Mesenchymal stem cell (in vitro differentiated cells and primary cell): ENCODE measurements around the gene KYAT1.

Source experiments
- DNase-seq: peaks from one replicate; pipeline ENCODE4 v3.0.0-alpha.2; 2013
- H2AFZ ChIP-seq: one replicate; pipeline ENCODE4 v1.6.1; 2013; ENCODE audit warnings: low read depth, mild to moderate bottlenecking, control low read depth, inconsistent platforms, low read length, moderate library complexity
- H2AK5ac ChIP-seq: 2 replicates; pipeline ENCODE4 v1.6.1; 2013; ENCODE audit warnings: low read length, moderate library complexity, mild to moderate bottlenecking, inconsistent platforms; ENCODE audit not compliant: severe bottlenecking
- H2BK120ac ChIP-seq: one replicate; pipeline ENCODE4 v1.6.1; 2013; ENCODE audit warnings: low read depth, mild to moderate bottlenecking, inconsistent platforms, low read length, moderate library complexity
- H2BK12ac ChIP-seq, 2 experiments: one replicate each; pipeline ENCODE4 v1.6.1; 2013; ENCODE audit warnings: inconsistent platforms in 2 of 2, low read length in 2 of 2, mild to moderate bottlenecking in 2 of 2, moderate library complexity in 2 of 2, control low read depth in 1 of 2
- H2BK15ac ChIP-seq: one replicate; pipeline ENCODE4 v1.6.1; 2013; ENCODE audit warnings: mild to moderate bottlenecking, low read depth, inconsistent platforms; ENCODE audit not compliant: poor library complexity, severe bottlenecking
- H2BK5ac ChIP-seq: 2 replicates; pipeline ENCODE4 v1.6.1; 2013; ENCODE audit warnings: low read depth, mild to moderate bottlenecking, low read length, control low read depth, inconsistent platforms; ENCODE audit not compliant: poor library complexity, severe bottlenecking
- H3K14ac ChIP-seq, 2 experiments: one replicate each; pipeline ENCODE4 v1.6.1; 2013; ENCODE audit warnings: inconsistent platforms in 2 of 2, low read length in 2 of 2, control low read depth in 1 of 2, mild to moderate bottlenecking in 1 of 2, moderate library complexity in 1 of 2
- H3K18ac ChIP-seq, 2 experiments: one replicate each; pipeline ENCODE4 v1.6.1; 2013; ENCODE audit warnings: inconsistent platforms in 2 of 2, low read length in 2 of 2, control low read depth in 1 of 2, low read depth in 1 of 2, mild to moderate bottlenecking in 1 of 2
- H3K23ac ChIP-seq, 2 experiments: one replicate each; pipeline ENCODE4 v1.6.1; 2013; ENCODE audit warnings: inconsistent platforms in 2 of 2, low read length in 2 of 2, mild to moderate bottlenecking in 2 of 2, moderate library complexity in 2 of 2, control low read depth in 1 of 2
- H3K27ac ChIP-seq: 2 replicates; pipeline ENCODE4 v1.5.1; 2013; ENCODE audit warnings: mild to moderate bottlenecking, moderate library complexity, low read length, control low read depth, inconsistent platforms; ENCODE audit not compliant: poor library complexity, severe bottlenecking
- H3K27me3 ChIP-seq, 2 experiments: 2 replicates each; pipeline versions ENCODE4 v1.6.1 to v1.7.0; 2013; ENCODE audit warnings: low read length in 2 of 2, mild to moderate bottlenecking in 2 of 2, moderate library complexity in 2 of 2, control low read depth in 1 of 2, inconsistent platforms in 1 of 2; ENCODE audit not compliant: control insufficient read depth in 1 of 2, insufficient read depth in 1 of 2
- H3K36me3 ChIP-seq, 2 experiments: 2 replicates each; pipeline versions ENCODE4 v1.6.1 to v1.7.0; 2013; ENCODE audit warnings: low read length in 2 of 2, control low read depth in 1 of 2, inconsistent platforms in 1 of 2, low read depth in 1 of 2, mild to moderate bottlenecking in 1 of 2; ENCODE audit not compliant: insufficient read depth in 2 of 2, control insufficient read depth in 1 of 2
- H3K4ac ChIP-seq, 2 experiments: one replicate each; pipeline ENCODE4 v1.6.1; 2013; ENCODE audit warnings: inconsistent platforms in 2 of 2, low read length in 2 of 2, mild to moderate bottlenecking in 2 of 2, moderate library complexity in 2 of 2, control low read depth in 1 of 2, low read depth in 1 of 2
- H3K4me1 ChIP-seq: 2 replicates; pipeline ENCODE4 v1.6.1; 2013; ENCODE audit warnings: low read depth, low read length, control low read depth; ENCODE audit not compliant: control insufficient read depth, insufficient read depth
- H3K4me2 ChIP-seq: 2 replicates; pipeline ENCODE4 v1.6.1; 2013; ENCODE audit warnings: low read length, mild to moderate bottlenecking, inconsistent platforms; ENCODE audit not compliant: poor library complexity, severe bottlenecking
- H3K4me3 ChIP-seq, 2 experiments: 2 replicates each; pipeline versions ENCODE4 v1.5.1 to v1.7.0; 2013; ENCODE audit warnings: low read length in 2 of 2, mild to moderate bottlenecking in 2 of 2, control low read depth in 1 of 2, low read depth in 1 of 2; ENCODE audit not compliant: insufficient read depth in 1 of 2
- H3K79me1 ChIP-seq: replicated peaks from 2 replicates; pipeline ENCODE4 v1.6.1; 2013; ENCODE audit warnings: mild to moderate bottlenecking, control low read depth, low read length, inconsistent platforms; ENCODE audit not compliant: poor library complexity, severe bottlenecking
- H3K9ac ChIP-seq: 2 replicates; pipeline ENCODE4 v1.7.0; 2013; ENCODE audit warnings: mild to moderate bottlenecking, low read length, moderate library complexity
- H3K9me3 ChIP-seq: 2 replicates; pipeline ENCODE4 v1.7.0; 2013; ENCODE audit warnings: mild to moderate bottlenecking, low read length; ENCODE audit not compliant: control insufficient read depth
- H4K8ac ChIP-seq: one replicate; pipeline ENCODE4 v1.6.1; 2013; ENCODE audit warnings: inconsistent platforms, mild to moderate bottlenecking, low read length, moderate library complexity
- H4K91ac ChIP-seq: one replicate; pipeline ENCODE4 v1.6.1; 2013; ENCODE audit warnings: mild to moderate bottlenecking, low read length, inconsistent platforms
- WGBS: methylation state at CpG from one replicate; pipeline ENCODE4 v1.1.7; 2013; ENCODE audit warnings: mixed read lengths; 5-methylcytosine and 5-hydroxymethylcytosine counted together

Gene KYAT1

GRCh38 chr9:128919402-128920089, 37.8 kb upstream of the KYAT1 start:
- Histone ChIP-seq H3K9ac (no peak overlapping the region), H4K8ac (no peak overlapping the region), H3K4ac (peak overlapping the region in 1 of 2 experiments; percentile 30), H3K9me3 (no peaks in the 10 kb centered on the region), H2AFZ (no peak overlapping the region), H3K27ac (no peak overlapping the region), H3K79me1 (peaks cover 25% of the 10 kb centered on the region), H3K27me3 (no peaks in the 10 kb centered on the region), H4K91ac (no peak overlapping the region), H3K4me2 (no peak overlapping the region), H2BK5ac (no peak overlapping the region), H2BK12ac (peak overlapping the region in 1 of 2 experiments; percentile 35), H2AK5ac (no peak overlapping the region), H3K4me1 (peaks cover 26% of the 10 kb centered on the region), H3K18ac (no peak overlapping the region), H3K36me3 (peaks cover 21 to 48% of the 10 kb centered on the region in 2 experiments), H3K14ac (no peak overlapping the region), H2BK120ac (no peak overlapping the region), H3K4me3 (no peak overlapping the region), H3K23ac (no peak overlapping the region), H2BK15ac (no peak overlapping the region)
- 84% methylated on average over 10 of the region's 14 CpGs for WGBS
- DNase-seq, result no peak

DNA sequence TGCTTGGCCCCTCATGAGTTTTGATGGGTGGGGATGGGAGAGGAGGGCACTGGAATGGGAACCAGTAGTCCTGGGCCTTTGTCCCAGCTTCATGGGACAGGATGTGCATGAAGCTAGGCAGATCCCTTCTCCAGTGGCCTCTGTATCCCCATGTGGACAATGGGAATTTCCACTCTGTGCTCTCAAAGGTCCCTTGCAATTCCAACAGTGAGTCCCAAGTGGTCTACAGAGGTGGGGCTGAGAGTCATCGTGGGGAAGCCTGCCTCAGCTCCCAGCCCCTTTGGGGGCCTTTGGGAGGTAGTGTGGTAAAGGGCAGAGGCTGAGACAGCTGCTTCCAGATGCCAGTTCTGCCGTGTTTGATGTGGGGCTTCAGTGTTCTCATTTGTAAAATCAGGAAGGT, 37.2 kb upstream of the KYAT1 start:
- Histone ChIP-seq H3K4me2 (no peak overlapping the region), H3K23ac (no peak overlapping the region), H2BK15ac (no peak overlapping the region), H3K27me3 (no peaks in the 10 kb centered on the region), H3K18ac (peak overlapping the region in 1 of 2 experiments; percentile 29), H3K4me1 (peaks cover 26% of the 10 kb centered on the region), H2AFZ (no peak overlapping the region), H3K4ac (no peak overlapping the region), H3K79me1 (peaks cover 30% of the 10 kb centered on the region), H3K9me3 (no peaks in the 10 kb centered on the region), H3K9ac (no peak overlapping the region), H3K14ac (no peak overlapping the region), H2BK120ac (no peak overlapping the region), H2BK5ac (no peak overlapping the region), H4K8ac (no peak overlapping the region), H3K27ac (no peak overlapping the region), H2BK12ac (peak overlapping the region in 1 of 2 experiments; percentile 24), H4K91ac (no peak overlapping the region), H3K4me3 (no peak overlapping the region), H3K36me3 (peaks cover 22 to 53% of the 10 kb centered on the region in 2 experiments), H2AK5ac (no peak overlapping the region)
- DNase-seq, result no peak
- 79% methylated on average over 2 of the region's 2 CpGs for WGBS

- H2AFZ ChIP-seq, result no peak overlapping the region
- H2BK5ac ChIP-seq, result no peak overlapping the region
- H3K79me1 ChIP-seq, result peaks cover 40% of the 10 kb centered on the region
- no peak overlapping the region for H4K8ac ChIP-seq
- no peak overlapping the region for H2BK15ac ChIP-seq
- H3K9ac ChIP-seq, result peak overlapping the region; percentile 84
- peaks cover 22 to 59% of the 10 kb centered on the region in 2 experiments for H3K36me3 ChIP-seq
- H3K4me2 ChIP-seq, result no peak overlapping the region
- no peak overlapping the region for H2AK5ac ChIP-seq
- 96% methylated on average over 26 of the region's 26 CpGs for WGBS
- H3K23ac ChIP-seq, result no peak overlapping the region
- DNase-seq, result no peak
- H3K4me1 ChIP-seq, result peaks cover 38% of the 10 kb centered on the region
- no peak overlapping the region for H3K4ac ChIP-seq
- H3K18ac ChIP-seq, result no peak overlapping the region
- no peak overlapping the region for H3K27ac ChIP-seq
- no peak overlapping the region for H4K91ac ChIP-seq
- no peak overlapping the region for H2BK120ac ChIP-seq
- no peak overlapping the region for H2BK12ac ChIP-seq
- H3K27me3 ChIP-seq, result no peaks in the 10 kb centered on the region
- H3K4me3 ChIP-seq, result no peak overlapping the region
- H3K9me3 ChIP-seq, result no peaks in the 10 kb centered on the region
- H3K14ac ChIP-seq, result no peak overlapping the region
Measured at GRCh38 chr9:128917151-128917849, 35.5 kb upstream of the KYAT1 start.

- Histone ChIP-seq H4K91ac (no peak overlapping the region), H3K27me3 (no peaks in the 10 kb centered on the region), H3K36me3 (peaks cover 22 to 62% of the 10 kb centered on the region in 2 experiments), H2BK12ac (no peak overlapping the region), H2BK15ac (no peak overlapping the region), H2AFZ (no peak overlapping the region), H3K4me2 (no peak overlapping the region), H3K14ac (no peak overlapping the region), H2BK5ac (no peak overlapping the region), H3K9ac (peak overlapping the region; percentile 84), H3K79me1 (peaks cover 39% of the 10 kb centered on the region), H3K4ac (no peak overlapping the region), H4K8ac (no peak overlapping the region), H2AK5ac (no peak overlapping the region), H3K4me3 (no peak overlapping the region), H3K9me3 (no peaks in the 10 kb centered on the region), H3K18ac (no peak overlapping the region), H3K27ac (no peak overlapping the region), H3K23ac (no peak overlapping the region), H3K4me1 (peaks cover 40% of the 10 kb centered on the region), H2BK120ac (no peak overlapping the region)
- no peak for DNase-seq
- over 99% methylated on average over 8 of the region's 11 CpGs for WGBS
Measured at GRCh38 chr9:128916745-128917144, 35.0 kb upstream of the KYAT1 start.
